A204.1 (cell line): ENCODE measurements around the gene EPHA3.
A peak's percentile ranks its signal among the peaks of the same experiment; 100 is the strongest.

Experiments
- FAIRE-seq: peaks from 2 replicates; lab custom pipeline; 2012; peaks lifted over from hg19 to GRCh38; lab: Jason Lieb, UNC

EPHA3 gene

DNA sequence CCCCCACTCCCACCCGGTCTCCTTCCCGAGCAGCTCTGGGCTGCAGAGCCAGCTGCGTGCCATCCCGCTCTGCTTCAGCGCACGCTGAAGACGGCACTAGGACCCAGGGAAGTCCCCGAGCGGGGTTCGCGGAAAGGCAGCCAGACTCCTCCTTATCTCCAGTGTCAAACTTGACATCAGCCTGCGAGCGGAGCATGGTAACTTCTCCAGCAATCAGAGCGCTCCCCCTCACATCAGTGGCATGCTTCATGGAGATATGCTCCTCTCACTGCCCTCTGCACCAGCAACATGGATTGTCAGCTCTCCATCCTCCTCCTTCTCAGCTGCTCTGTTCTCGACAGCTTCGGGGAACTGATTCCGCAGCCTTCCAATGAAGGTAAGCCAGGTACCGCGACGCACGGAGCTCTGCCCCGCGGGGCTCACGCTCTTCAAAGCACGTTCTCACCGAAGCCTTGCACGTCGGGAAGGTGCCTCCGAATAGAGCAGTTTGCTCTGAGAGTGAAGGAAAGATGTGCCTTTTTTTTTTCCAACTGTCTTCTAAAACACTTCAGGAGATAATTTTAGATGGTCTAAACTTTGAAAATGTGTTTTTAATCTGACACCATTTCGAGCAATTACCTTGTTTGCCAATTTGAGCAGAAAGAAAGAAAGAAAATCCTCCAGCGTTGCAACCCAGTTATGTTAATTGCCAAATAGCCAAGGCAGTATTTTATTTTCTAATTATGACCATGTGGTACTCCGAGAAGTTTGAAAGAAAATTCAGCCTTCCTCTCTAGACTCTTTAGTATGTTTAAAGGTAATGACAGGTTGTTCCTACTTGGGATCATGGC, at the start of gene EPHA3:
EPHA3 (plus strand) TSS at position 161 of the 830 bp plus-strand sequence; CDS start at position 289, 128 bp downstream.
- FAIRE-seq: no peak

DNA sequence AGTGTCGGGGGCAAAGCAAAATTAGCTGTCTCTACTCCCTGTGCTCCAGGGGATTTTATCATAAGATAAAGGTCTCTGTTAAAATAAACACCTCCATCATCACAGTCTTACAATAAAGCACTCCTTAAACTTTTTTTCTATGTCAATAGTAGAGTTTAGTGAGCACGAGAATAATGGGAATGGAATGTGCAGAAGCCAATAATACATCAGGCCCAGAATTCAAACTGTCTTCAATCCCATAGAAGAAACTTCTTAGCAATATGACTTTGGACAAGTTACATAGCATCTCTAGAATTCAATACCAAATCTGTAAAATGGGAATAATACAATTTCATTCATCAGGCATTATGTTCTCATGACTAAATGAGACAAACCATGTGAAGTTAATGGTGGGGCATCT, 49.0 kb upstream of the EPHA3 start:
- no peak for FAIRE-seq

DNA sequence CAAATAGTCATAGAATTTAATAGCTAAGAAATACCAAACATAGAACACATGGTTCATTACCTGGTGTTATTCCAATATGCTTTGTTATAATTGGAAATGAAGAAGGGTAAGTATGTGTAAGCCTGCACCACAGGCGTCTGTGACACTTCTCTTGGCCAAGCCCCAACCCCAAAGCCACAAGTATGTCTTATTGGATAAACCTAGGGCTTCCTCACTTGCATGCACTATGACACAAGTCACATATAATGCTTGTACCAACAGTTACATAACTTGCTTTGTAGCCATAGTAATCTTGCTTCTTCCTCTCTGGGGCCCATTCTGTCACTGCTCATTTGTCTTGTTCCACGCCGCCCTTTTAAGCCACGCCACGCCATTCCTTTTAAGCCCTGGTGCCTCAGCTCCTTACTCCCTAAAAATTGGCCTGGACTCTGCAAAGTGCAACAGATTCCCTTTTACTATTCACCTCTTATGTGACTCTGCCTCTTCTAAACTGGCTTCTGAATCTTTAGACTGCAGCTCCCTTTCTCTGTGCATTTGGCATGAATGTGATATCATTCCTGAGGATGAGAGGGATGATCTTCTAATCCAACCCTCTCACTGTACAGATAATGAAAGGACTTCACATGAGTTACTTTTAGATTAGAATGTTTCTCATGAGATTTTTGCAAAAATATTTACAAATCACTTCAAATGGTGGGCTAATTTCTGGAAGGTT, 48.1 kb upstream of the EPHA3 start:
- FAIRE-seq: no peak

DNA sequence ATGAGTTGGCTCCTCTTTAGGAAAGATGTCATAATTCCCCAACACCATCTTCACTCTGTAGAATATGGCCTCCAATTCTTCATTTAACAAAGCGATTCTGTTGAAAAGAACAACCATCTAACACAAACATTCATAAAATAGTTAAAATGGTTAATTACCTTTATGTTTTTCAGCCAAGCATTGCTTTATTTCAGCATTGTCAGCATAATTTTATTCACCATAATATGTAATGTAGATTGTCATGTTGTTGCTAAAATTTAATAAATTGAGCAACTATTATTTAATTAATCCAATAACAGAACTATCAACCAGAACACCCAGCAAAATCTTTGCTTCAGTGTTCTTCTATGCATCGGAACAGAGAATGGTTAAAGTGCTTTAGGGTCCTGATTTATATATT, 46.2 kb upstream of the EPHA3 start:
- FAIRE-seq: no peak

DNA sequence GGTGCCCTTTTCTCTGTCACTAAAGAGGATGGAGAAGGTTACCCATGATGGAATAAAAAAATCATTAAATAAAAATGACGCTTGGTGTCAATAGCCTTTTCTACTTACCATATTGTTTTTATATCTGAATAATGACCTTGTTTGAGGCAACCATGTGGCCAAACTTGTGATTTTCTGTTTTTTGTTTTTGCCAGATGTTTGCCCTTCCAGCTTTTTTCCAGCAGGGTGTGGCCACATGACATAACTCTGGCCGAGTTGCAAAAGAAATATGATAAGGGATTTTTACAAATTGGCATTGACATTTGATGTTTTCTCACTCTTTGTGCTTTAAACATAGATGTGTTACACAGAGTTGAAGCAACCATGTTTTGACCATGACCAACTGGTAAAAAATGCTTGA, 39.7 kb upstream of the EPHA3 start:
- FAIRE-seq: no peak

DNA sequence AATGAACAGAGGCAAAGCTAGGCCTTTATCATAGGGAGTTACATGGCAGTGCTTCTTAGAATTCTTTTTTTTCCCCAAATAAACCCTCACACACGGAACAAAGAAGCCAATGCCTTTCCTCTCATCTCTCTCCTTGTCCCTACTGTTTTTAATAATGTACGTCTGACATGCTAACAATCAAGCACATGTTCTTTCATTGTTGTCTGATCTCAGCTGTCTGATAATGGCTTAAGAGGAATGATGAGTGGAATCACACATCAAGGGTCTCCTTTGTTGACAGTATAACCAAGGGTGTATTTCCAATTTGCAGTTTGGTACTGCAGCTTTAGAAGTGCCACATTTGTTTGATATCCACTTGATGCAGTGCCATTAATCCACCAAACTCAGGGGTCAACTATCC, 34.8 kb upstream of the EPHA3 start:
- FAIRE-seq: no peak

DNA sequence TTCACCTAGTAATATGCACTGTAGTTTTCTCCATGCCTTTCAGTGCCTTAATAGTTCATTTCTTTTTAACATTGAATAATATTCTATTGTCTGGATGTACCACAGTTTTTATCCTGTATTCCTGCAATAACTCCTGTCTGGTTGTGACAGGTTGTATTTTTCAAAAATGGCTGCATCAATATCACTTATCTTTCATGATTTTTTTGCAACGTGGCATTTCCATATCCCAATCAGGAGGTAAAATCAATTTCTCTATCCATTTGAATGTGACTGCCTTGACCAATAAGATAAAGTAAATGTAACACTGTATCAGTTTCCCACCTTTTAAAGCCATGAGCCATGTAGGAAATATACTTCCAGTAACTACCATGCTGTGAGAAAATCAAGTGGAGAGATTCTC, 27.5 kb upstream of the EPHA3 start:
- FAIRE-seq: no peak

DNA sequence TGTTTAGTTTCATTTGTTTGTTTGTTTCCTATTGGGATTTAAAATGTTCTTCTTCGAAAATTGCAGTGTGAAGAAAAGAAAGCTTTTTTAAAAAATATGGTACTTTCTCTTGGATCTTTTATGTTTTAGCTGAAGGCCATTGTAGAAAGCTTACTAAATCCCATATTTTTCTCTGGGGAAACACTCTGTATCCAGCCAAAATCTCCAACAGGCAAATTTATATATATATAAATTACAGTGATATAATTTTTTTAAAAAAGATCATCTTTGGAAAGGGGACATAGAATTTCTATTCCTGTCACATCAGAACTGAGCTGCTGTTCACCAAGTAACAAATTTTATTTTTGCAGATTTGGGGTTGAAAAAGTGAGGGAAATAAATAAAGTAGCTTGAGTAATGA, 19.6 kb upstream of the EPHA3 start:
- no peak for FAIRE-seq

DNA sequence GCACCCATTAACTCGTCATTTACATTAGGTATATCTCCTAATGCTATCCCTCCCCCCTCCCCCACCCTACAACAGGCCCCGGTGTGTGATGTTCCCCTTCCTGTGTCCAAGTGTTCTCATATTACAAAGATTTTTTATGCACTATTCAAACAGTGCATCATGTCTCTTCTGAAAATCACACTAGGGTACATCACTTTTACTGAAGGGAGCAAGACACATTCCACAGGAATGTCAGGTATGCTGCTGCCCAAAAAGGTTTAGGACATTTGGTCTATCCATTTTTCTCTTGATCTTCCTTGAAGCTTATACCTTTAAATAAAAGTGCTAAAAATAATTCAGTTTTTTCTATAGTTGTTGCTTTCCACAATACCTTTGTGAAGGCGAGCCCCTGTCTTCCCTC, 9.2 kb upstream of the EPHA3 start:
- FAIRE-seq: no peak

DNA sequence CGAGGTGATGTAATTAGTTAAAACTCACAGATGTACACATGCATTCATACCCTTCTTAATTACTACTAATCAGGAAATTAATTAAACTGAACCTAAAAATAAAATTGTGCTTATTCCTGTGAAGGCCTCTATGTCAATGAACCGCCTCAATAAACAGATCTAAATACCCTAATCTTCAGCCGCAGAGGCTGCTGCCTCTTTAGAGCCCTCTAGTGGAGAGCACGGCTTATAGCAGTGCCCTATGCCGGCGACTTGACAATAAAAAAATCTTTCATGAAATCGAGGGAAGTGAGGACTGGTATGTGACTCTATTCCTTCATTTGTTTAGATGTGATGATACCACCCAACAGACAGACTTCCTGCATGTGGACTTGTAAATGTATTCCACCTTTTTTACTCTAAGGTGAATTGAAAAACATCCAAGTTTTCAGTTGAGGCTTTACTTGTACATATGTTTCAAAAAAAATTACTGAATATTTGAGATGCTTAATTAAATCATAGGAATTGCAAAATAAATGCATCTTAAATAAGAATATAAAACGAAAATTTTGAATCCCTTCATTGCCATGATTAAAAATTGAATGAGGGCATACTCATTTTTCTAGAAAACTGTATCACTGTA, 8.3 kb upstream of the EPHA3 start:
- FAIRE-seq: peak; percentile 68

DNA sequence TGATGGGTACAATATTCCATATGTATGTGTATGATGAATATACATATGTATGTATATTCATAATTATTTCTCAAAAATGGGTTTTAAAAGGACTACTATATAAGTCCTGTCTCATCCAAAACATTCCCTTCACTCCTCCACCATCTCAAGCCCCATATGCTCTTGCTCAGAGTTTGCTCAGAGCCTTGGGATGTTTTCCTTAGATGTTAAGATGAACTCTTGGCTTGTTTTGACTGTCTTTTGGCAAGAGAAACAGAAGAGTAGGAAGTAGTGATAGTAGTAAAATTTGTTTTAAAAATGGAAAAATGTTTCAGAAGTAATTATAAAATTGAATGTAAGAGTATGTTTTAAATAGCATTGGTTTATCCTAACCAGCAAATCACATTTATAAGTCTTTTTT, 6.2 kb upstream of the EPHA3 start:
- FAIRE-seq: no peak

DNA sequence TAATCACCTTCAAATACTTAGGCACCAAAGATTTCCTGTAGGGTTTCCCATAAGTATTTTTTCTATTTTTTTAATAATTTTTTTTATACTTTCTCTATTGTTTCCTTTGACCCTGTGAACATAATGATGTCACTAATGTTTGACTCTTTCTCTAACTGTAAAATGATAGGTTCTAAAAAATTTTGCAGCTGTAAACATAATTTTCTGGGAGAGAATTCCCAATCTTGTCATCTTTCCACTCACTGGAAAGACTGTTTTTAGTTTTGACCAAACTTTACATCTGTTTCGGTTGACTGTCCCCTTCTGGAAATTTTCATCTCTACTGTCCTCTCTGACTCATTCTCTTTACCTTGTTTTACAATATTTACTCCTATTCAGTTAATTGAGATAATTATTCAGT, 5.5 kb upstream of the EPHA3 start:
- FAIRE-seq: no peak

DNA sequence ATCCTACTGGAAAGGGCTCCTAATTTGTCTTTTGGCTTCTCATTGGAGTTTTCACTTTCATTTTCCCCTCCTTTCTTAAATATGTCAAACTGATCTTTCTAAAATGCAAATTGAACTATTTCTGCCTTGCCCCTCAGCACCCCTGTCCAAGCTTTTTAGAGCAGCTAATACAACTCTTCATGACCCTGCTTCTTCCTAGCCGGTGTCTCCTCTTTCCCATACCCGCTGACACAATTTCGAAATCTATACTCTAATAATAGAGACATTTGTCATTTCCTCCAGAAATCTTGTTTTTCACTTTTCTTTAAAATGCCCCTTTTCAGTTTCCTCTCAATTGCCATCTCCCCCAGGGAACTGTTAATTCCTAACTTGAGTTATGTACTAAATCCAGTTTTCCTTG, 2.9 kb upstream of the EPHA3 start:
- no peak for FAIRE-seq

DNA sequence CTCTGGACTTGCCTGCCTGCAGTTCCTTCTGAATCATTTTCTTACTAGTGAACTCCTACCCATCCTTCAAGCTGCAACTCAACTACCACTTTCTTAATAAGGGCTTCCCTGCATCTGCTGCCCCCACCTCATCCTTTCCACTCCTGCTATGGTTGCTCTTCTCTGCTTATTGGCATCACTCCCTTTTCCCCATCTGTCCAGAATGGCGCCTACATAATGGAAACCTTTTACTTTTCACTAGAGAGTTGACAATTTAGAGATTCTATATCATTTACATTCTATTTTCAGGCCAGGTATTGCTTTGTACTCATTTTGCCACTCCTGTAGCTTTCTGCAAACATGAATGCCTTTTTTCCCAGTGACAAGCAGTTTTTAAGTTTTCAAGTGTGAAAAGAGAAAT, 1.9 kb upstream of the EPHA3 start:
- FAIRE-seq: no peak

DNA sequence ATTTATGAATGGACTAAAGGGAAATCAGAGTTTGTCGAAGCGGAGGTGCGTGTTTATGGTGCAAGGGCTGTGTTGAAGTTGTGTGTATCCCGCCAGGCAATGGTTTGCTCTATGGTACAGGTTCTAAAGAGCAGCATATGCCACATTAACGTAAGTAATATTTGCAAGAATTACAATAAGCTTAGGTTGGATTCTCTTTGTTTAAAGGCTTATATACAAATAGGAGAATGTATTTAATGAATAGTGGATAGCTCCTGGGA, 800 bp downstream of the EPHA3 start:
- no peak for FAIRE-seq

DNA sequence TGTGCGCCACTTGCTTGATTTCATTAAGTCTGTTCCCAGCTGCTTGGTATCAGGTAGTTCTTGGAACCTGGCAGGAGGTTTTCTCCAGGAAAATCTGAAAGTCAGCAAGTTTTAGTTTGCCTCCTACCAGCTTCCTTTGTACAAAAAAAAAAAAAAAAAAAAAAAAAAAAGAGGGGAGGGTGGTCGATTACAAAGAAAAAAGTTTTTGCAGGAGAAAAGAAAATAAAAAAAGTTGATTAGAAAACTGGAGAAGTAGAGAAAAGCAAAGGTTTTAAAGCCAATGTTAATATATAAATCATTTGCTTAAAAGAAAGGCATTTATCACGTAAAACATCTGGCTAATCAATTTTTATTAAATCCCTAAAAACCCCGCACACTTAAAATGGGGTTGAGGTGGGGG, 5.9 kb downstream of the EPHA3 start:
- no peak for FAIRE-seq

DNA sequence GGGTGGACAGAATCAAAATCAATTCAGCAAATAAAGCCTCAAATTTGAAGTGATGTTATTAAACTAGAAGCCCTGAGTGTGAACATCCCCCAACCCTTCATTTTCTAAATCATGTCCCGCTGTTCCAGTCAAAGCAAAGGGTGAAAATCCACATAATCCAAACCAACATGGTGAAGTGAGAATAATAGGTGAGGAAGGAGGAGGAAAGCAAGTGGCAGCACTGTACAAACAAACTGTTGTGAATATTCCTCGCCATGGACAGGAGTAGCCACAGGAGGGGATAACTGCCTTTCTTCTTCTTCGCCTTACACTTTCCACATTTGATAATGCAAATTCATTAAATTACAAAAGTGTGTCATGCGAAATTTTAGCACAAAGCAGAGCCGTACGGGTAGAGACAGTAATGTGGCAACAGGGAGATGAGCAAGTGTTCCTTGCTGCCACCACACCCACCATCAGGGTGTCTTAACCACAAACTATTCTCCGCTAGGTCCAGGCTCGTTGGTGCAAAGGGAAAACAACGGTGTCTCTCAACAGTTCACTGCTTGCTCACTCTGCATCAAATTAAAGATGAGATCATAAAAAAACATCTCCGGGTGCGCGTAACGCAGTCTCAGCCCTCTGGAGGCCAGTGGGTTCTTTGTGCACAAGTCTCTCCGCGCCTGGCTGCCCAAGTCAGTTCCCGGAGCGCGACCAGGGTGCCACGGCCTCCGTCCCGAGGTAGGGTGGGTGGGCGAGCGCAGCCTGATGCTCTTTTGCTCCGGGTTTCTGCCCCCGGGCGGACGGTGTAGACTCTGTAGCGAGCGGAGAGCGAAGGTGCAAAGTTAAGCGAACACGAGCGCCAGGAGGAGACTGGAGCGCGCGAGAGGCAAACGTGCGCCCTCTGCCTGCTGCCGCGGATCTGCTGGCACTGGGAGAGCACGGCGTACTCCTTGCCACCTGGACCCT, 6.7 kb downstream of the EPHA3 start:
- FAIRE-seq: no peak

DNA sequence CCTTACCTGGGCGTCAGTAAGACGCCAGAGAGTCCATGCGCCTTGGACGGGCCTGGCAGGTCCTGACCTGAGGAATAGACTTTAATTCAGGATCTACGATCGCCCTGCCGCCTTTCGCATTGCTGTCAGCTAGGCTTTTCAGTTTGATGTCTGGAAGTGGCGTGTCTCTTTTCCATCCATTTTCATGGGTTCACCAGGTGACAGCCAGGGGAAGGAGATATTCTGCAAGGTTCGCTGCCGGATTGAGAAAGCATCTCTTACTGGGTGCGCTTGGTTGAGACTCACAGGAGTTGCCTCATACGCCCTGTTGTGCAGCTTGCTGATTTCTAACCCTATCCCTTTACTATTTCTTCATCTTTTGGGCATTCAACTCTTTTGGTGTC, 7.4 kb downstream of the EPHA3 start:
- no peak for FAIRE-seq

DNA sequence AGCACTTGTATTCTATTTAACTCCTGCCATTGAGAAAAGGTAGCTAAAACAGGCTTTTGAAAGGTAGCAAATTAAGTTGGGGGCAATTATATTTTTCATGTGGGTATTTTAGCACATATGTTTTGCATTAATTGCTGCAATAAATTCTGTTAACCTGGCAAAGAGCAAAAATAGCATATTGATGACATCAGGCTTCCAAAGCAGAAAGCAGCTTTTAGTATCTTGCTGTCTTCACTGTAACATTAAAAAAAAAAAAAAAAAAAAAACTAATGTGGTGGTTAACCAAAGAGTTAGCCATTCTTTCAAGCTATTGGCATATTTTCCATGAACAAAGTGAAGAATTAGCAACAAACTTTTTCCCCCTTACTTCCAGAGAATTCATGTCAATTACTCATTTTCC, 9.1 kb downstream of the EPHA3 start:
- FAIRE-seq: no peak

DNA sequence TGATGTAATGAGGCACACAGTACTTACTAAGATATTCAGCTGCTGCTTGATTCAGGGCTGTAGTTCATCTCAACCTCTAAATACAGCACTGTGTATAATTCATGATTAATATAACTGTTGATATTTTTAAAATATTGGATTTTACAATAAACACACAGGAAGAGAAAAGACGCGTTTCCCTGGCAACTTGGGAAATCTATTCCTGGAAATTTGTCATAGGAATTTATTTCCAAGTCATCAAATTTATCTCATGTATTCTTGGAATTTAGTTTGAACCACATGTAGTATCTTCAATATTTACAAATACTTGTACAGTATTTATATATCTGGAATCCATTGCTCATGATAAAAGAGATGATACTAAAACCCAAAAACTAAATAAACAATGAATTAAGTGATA, 30.6 kb downstream of the EPHA3 start:
- no peak for FAIRE-seq

DNA sequence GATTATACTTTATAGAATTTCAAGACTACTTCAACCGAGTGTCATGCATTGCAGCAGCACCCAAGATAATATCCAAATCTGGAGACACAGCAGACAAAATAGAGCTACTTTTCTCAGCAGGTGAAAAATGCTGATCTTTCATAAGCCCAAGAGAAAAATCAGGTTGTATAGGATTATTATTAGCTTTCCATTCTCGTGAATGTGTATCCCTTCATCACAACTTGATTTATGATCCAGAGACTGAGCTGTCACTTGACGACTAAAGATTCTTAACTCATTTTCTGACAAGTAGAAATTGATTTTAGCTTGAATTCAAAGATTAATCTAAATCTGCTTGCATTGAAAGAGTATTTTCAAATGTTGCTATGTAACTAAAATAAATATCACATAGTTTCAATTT, 32.4 kb downstream of the EPHA3 start:
- FAIRE-seq: no peak

DNA sequence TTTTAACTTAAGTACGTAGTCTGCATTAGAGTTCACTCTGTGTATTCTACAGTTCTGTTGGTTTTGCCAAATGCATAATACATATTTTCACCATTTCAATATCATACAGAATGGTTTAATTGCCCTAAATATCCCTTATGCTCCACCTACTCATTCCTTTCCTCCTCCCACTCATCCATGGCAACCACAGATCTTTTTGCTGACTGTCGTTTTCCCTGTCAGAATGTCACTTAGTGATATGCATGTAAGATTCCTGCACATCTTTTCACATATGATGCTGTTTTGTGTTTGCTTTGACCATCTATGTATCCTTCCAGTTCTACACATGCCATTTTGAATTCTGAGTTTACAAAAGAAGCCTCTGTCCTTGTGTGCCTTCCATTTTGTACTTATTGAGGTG, 36.7 kb downstream of the EPHA3 start:
- FAIRE-seq: no peak

DNA sequence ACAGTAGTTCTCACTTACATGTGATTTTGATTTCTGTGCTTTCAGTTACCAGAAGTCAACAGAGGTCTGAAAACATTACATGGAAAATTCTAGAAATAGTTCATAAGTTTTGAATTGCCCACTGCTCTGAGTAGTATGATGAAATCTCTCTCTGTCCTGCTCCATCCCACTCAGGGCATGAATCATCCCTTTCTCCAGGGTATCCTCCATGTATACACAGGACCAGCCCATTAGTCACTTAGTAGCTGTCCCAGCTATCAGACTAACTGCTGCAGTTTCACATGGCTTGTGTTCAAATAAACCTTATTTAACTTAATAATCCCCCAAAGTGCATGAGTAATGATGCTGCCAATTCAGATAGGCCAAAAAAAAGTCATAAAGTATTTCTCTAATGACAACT, 38.6 kb downstream of the EPHA3 start:
- FAIRE-seq: no peak
